Measurements from ENCODE around the gene ZDHHC7.

DNA sequence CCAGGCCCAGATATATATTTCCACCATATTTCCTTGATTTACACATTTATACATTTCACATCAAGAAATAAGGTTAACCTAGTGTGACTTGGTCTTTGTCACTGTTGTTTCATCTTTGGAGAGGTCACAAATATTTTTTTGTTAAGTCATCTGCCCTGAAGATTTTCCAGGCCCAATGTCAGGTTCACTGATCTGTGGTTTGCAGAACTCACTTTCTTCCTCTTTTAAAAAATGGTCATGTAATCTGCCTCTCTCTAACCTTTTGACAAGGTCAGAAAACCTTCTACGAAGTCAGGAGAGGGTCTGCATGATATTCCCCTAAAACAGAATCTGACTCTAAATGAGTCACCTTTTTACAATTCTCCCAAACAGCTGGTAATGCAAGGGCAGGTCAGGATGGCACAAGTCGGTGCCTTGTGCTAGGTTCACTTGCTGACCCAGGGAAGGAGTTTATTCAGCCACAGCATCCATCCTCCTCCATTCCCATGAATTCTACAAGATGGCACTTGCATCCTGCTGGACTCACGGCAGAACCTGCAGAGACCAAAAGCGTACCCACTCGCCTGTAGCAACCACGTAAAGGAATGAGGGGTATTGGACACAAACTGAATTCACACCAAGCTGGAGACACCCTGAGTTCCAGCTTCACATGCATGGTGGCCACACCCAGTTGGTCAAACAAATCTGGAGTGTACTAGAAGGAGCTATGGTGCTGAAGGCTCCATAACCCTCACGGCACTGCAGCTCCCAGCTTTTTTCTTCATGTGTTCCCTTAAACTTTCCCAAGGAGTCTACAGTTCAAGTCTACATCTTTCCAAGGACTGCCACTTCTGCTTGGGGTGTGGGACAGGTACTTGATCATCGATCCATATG lies 14.7 kb upstream of the ZDHHC7 start:
- TF ChIP-seq POLR2A (IDR thresholded peaks at IDR 0.05) (no peak), CTCF (IDR thresholded peaks at IDR 0.05) (no peak)

All from thyroid gland (tissue), 4 donors.